GM19193 (cell line): ENCODE measurements around the gene CEP112.

ENCODE experiments used
- POLR2A ChIP-seq: IDR thresholded peaks from 4 replicates; pipeline ENCODE4 v1.6.1; 2011; ENCODE audit not compliant: insufficient read depth, insufficient read length; ENCODE audit errors: extremely low read depth

CEP112 gene

DNA sequence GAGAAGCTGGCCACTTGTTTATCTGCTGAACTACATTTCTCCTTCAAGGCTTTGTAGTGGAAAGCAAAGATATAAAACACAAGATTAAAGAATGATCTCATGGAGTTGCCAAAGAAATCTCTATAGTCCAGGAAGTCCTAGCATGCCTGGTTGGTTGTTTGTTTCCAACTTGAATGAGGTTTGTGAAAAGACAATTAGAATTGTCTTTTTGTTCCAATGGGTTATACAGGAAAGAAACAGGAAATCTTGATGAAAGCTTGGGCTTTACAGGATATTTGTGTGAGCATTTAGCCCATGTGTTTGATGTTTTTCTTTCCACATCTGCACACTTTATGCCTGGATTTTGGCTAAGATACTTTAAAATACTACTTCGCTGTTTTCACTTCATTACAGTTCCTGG, 273.4 kb downstream of the CEP112 start:
- TF ChIP-seq POLR2A = no peak

DNA sequence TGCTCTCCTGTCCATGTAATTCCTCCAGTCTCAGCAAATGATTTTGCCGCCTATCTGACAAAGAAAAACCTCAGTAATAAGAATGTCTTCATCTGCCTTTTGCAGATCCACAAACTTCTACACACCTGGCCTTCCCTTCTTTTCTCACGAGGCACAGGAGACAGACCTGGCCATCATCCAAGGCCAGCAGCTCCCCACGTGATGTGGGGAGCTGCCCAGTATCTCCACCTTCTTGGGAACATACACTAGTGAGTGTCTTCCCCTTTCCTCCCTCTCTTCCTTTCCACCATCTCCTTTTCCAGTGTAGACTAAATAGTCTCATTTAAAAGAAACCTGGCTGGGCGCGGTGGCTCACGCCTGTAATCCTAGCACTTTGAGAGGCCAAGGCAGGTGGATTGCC, 274.4 kb downstream of the CEP112 start:
- no peak for TF ChIP-seq POLR2A

DNA sequence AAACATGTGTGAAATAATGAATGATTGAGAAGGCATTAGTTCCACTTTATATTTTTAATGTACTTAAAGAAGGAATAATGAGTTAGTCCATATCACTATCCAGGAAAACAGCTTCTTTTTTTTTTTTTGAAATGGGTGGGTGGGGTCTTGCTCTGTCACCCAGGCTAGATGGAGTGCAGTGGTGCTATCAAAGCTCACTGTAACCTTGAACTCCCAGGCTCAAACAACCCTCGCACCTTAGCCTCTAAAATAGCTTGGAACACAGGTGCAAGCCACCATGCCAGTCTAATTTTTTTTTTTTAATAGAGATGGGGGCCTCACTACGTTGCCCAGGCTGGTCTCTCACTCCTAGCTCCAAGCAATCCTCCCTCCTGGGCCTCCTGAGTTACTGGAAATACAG, 275.5 kb downstream of the CEP112 start:
- TF ChIP-seq POLR2A = no peak

DNA sequence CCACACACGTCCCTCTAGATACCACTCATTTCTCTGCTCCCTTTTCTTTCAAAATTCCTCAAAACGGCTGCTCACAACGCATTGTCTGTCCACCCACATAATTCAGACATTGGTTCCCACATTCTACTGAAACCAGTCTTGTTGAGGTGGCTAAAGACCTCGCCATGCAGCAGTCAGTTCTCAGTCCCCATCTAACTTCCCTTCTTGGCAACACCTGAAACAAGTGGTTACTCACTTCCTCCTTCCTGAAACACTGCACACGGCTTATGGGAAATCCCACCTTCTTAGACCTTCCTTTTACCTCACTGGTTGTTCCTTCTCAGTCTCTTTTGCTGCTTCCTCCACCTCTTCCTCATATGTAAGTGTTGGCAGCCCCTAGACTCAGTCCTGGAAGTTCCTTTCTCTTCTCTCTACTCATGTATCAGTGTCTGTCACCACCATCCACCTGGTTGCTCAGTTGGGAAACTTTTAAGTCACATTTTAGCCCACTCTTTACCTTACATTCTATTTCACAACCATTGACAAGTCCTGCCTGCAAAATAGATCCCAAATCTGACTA, 277.1 kb downstream of the CEP112 start:
- no peak for TF ChIP-seq POLR2A

DNA sequence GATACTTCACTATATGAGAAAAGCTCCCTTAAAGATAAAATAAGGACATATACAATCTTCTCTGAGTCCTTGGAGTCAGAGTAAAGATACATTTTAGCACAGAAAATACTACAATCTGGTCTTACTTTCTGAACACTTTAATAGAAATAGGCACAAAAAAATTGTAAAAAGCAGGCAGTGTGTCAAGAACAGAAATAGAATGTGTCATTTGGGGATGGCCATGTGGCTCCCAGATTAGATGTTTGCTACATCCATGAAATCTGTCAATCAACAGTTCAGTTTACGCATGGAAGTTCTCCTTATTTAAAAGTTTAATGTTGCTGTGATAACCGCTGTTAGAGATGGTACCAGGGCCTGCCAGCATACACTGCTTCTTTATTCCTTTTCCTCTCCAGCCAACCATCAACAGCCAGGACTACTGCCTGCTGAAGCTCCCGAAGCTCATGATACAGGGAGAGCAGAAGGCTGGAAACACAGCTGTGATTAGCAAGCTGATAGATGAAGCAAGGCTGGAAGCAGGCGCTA, 278.5 kb downstream of the CEP112 start:
- no peak for TF ChIP-seq POLR2A

DNA sequence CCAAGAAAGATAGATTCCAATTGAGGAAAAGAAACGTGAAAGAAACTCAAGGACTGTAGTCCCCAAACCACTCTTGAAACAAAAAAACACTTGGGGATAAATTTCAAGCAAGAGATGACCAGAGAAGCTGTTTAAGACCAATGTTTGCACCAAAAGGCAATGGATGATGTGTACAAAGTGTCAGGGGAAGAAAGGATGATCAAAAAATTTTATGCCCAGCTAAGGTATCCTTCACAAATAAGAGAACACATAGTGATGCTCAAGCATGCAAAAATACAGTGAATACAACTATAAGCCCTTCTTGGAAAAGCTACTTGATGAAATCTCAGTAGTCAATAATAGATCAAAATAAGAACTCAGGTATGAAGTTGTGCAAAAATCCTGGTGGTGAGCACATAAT, 281.1 kb downstream of the CEP112 start:
- TF ChIP-seq POLR2A = no peak

DNA sequence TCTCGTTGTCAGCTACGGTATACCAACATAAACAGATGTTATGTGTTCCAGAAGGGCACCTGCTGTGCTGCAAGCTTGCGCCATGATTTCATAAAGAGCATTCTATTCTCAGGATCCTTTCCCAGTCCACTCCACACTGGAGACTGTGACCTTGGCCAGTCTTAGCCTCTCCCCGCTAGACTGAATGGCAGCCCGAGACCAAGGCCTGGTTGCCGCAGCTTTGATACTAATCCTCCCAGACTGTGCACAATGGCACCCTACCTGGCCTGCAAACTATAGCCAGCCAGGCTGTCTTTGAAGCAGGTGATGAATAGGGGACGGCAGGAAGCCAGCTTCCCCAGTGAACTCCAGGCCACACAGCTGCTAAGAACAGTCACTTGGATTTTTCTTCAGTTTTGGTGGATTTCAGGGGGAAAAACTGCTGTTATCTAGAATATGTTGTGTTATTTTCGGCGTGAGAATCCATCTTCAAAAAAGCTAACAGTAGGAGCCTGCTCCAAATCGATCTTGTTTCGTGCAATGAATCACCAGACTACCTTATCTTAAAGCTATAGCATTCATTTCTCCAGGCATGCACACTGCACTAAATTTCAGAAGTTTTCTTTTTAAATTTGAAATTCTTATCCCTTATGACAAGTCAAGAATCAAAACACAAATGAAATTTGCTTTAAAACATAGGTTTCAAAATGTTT, 289.0 kb downstream of the CEP112 start:
- no peak for TF ChIP-seq POLR2A

DNA sequence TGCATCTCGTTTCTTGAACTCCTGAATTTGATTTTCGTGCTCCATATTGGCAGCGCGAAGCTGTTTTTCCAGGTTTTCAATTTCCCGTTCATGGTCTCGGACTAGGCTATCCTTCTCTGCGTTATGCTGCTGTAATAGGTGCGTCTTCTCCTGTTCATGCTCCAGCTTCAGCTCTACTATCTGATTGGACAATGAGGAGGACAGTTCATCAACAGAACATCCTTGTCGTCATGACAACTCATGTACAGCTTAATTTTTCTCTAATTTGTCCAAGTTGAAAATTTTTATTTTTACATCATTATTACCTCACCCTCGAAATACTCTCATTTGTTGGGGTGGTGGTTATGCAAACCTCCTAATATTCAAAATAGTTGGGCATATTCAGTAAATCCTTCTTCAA, 289.8 kb downstream of the CEP112 start:
- TF ChIP-seq POLR2A = no peak

DNA sequence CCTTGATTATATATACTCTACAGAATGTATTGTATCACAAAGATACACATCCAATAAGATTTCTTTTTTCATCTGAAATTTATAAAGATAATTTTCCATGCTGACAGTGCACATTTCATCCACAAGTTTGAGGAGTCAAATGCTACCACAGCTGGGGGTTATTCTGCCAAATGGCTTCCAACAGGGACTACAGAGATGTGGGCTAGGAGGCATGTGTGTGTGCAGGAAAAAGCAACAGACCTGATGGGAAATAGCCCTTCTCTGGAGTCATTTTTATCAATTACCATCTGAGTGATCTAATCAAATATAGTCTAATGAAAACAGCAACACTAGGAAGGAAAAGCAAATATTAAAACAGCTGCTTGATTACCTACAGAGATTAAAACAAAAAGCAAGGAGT, 290.5 kb downstream of the CEP112 start:
- no peak for TF ChIP-seq POLR2A

DNA sequence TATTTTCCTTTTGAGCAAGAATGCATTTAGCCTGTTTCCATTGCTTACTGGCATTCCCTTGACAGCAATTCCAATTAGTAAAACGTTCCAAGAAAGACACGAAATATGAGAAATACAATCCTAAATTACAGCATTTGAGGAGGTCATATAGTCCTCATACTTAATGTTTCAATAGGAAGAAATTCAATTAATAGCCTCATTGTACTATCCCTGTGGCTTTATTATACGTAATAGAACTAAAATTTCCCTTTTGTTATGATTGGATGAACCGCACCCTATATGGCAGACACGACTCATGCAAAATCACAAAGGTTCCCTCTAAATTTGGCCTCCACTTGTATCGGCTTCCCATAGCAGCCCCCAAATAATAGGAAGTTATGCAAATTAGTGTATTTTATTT, 291.7 kb downstream of the CEP112 start:
- no peak for TF ChIP-seq POLR2A

DNA sequence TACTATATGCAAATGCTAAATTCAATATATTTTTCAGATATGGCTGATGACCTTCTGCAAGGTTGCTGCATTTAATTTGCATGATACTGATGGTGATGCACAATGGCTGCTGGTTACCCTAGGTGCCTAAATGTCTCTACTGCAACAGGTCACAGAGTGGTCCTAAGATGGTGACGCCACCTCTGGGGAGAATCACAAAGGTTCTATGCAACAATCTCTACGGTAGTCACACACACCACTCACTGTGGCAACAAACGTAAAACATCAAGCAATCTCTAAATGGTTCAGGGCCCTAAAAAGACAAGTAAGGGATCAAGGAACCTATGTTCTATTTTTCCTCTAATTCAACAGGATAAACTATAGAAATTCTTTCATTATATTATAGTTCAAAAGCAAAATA, 293.3 kb downstream of the CEP112 start:
- TF ChIP-seq POLR2A = no peak

DNA sequence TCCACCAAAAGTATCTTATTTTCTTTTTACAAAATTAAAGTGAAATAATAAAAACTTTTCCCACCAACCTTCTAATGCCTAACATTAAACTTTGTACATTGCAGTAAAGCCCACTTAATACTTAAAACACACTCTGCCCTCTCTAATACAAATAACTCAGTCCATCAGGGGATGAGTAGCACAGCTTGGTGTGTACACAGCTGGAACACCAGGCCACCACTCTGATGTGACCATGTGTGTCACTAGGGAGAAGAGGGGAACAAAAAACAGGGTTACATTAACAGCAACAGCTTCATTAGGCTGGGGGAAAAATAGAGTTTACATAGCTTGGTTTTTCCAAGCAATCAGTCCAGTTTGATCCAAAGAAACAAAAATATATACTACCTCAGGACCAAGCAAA, 295.0 kb downstream of the CEP112 start:
- TF ChIP-seq POLR2A = no peak

- TF ChIP-seq POLR2A = no peak
These were observed 296.0 kb downstream of the CEP112 start for GRCh38 chr17:65895969-65896368.

GRCh38 chr17:65893692-65894279, 298.1 kb downstream of the CEP112 start:
- TF ChIP-seq POLR2A = no peak

DNA sequence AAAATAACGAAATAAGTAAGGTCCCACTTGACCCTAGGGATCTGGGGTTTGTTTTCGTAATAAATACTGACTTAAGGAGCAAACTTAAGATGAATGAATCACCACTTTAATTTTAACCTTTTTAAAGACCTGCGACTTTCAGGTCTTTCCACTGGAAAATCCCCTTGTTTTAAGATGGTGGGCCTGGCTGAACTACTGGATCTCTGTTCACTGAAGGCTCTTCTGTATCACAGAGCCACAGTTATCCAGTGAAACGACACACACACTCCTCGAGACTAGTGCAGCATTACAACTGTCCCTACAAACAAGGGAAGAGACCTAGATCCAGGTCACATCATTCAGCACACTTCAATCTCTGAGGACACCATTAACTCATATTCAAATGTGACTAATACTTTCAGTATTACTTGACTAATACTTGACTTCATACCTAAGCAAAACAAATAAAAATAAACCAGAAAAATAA, 299.0 kb downstream of the CEP112 start:
- no peak for TF ChIP-seq POLR2A

- no peak for TF ChIP-seq POLR2A
These were observed 300.6 kb downstream of the CEP112 start for GRCh38 chr17:65891231-65891735.
